ENCODE data around the gene PFDN2. TPM values are rescaled to one million over a fixed set of nuclear protein-coding genes. Genes with fewer than 3 reads are reported as not detected.
"Not testable (repeated sequence)": the region's sequence is repeated elsewhere in the genome, so short reads cannot be mapped to it uniquely, and the experiment has no call there.

PFDN2 gene
- total RNA-seq, 1 donor from 2014 or later, result 132 TPM

DNA sequence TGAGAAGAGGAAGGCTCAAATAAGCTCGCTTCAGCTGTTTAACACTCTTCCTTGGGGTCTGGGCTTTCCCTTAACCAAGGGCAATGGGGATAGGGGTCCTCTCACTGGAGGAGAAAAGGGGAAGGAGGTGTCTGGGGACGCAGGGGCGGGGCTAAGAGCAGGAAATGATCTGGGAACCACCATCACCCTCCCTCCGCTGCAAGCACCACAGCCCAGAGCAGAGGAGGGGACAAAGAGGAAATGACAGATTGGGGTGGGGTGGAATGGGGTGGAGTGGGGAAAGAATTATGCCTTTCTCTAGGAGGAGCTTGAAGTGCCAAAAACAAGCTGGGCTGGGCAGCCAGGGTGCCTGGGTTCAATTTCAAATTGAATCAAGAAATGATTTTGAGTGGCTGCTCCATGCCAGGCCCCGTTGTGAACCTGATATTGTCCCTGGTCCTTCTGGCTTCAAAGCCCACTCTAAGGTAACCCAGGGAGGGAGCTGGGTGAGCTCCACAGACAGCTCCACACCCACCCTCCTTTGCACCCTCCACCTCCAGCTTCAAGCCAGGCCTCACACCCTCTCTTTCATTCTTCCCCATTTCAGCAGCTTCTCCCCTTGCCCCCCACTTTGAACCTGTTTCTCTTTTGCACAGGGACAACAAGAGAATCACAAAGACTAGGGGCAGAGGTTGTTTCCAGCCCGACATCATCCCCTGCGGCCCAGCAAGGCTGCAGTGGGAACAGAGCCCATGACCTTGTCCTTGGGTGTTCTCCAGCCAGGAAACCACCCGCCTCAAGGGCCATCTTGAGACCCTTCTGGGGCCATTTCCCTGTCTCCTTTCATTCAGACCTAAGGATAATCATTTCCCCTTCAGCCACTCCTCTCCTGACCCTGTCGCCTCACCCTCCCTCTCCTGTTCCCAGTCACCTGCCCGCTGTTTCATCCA lies 49.3 kb downstream of the PFDN2 start:
- no peak for DNase-seq (ENCODE audit: low read depth)
- H3K27me3 ChIP-seq (ENCODE audit: control insufficient read depth, insufficient read depth, low read length), result no peaks in the 10 kb centered on the region
- TF ChIP-seq, protein P1, sequence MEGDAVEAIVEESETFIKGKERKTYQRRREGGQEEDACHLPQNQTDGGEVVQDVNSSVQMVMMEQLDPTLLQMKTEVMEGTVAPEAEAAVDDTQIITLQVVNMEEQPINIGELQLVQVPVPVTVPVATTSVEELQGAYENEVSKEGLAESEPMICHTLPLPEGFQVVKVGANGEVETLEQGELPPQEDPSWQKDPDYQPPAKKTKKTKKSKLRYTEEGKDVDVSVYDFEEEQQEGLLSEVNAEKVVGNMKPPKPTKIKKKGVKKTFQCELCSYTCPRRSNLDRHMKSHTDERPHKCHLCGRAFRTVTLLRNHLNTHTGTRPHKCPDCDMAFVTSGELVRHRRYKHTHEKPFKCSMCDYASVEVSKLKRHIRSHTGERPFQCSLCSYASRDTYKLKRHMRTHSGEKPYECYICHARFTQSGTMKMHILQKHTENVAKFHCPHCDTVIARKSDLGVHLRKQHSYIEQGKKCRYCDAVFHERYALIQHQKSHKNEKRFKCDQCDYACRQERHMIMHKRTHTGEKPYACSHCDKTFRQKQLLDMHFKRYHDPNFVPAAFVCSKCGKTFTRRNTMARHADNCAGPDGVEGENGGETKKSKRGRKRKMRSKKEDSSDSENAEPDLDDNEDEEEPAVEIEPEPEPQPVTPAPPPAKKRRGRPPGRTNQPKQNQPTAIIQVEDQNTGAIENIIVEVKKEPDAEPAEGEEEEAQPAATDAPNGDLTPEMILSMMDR (IDR thresholded peaks at IDR 0.05; ENCODE audit: insufficient read depth, low read length, poor library complexity, severe bottlenecking), result no peak
- H3K36me3 ChIP-seq (ENCODE audit: control insufficient read depth, insufficient read depth, low read length), result no peaks in the 10 kb centered on the region
- H3K4me3 ChIP-seq (ENCODE audit: low read depth, low read length), result no peak overlapping the region

DNA sequence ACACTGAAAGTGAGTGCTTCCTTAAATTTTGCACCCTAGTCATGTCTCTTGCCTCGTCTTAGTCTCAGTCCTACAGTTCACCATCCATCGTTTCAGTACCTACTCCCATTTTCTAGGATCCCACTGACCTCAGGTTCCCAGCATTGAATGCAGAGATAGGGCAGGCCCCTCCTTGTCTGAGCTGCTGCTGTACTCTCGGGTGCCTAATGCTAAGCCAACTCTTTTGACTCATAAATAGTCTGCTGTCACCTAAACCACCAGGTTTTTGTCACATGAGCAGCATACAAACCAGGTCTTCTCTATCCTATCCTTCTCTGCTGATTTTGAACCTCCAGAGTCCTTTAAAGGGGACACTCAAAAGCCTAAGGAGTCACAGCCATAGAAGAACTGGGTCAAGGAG lies 51.1 kb downstream of the PFDN2 start:
- Histone ChIP-seq H3K27me3 (ENCODE audit: control insufficient read depth, insufficient read depth, low read length) (no peaks in the 10 kb centered on the region), H3K4me3 (ENCODE audit: low read depth, low read length) (no peak overlapping the region), H3K36me3 (ENCODE audit: control insufficient read depth, insufficient read depth, low read length) (no peaks in the 10 kb centered on the region)
- DNase-seq (ENCODE audit: low read depth), result no peak
- TF ChIP-seq, protein P1 (IDR thresholded peaks at IDR 0.05; ENCODE audit: insufficient read depth, low read length, poor library complexity, severe bottlenecking), result no peak

DNA sequence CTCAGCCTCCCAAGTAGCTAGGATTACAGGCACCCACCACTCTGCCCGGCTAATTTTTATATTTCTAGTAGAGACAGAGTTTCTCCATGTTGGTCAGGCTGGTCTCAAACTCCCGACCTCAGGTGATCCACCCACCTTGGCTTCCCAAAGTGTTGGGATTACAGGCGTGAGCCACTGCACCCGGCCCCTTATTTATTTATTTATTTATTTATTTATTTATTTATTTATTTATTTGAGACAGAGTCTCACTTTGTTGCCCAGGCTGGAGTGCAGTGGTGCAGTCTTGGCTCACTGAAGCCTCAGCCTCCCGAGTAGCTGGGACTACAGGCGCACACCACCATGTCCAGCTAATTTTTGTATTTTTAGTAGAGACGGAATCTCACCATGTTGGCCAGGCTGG lies 52.2 kb downstream of the PFDN2 start:
- not testable (repeated sequence) for DNase-seq (ENCODE audit: low read depth); H3K27me3 ChIP-seq (ENCODE audit: control insufficient read depth, insufficient read depth, low read length); H3K36me3 ChIP-seq (ENCODE audit: control insufficient read depth, insufficient read depth, low read length); H3K4me3 ChIP-seq (ENCODE audit: low read depth, low read length)

DNA sequence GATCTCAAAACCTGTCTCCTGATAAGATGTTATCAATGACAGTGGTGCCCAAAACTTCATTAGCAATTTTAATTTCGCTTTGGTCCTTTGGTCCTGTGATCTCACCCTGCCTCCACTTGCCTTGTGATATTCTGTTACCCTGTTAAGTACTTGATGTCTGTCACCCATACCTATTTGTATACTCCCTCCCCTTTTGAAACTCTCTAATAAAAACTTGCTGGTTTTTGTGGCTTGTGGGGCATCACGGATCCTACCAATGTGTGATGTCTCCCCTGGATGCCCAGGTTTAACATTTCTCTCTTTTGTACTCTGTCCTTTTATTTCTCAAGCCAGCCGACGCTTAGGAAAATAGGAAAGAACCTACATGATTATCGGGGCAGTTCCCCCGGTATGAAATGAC lies 53.9 kb downstream of the PFDN2 start:
- not testable (repeated sequence) for H3K4me3 ChIP-seq (ENCODE audit: low read depth, low read length); DNase-seq (ENCODE audit: low read depth); H3K36me3 ChIP-seq (ENCODE audit: control insufficient read depth, insufficient read depth, low read length); H3K27me3 ChIP-seq (ENCODE audit: control insufficient read depth, insufficient read depth, low read length)

DNA sequence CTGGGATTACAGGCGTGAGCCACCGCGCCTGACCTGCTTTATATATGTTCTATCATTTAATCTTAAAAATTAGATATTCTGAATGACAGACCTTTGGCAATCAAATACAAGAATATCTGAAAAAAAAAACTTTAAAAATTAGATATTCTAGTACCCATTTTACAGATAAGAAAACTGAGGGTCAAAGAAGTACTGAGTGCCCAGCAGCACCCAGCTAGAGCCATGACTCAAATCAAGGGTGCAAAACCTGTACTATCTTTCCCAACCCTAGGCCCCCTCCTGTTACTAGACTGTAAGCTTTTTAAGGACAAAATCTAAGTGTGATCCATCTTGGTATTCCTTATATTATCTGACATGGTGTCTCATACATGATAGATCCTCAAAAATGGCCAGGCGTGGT lies 56.4 kb downstream of the PFDN2 start:
- TF ChIP-seq, protein P1 (IDR thresholded peaks at IDR 0.05; ENCODE audit: insufficient read depth, low read length, poor library complexity, severe bottlenecking), result no peak
- DNase-seq (ENCODE audit: low read depth), result no peak
- H3K4me3 ChIP-seq (ENCODE audit: low read depth, low read length), result no peak overlapping the region
- H3K27me3 ChIP-seq (ENCODE audit: control insufficient read depth, insufficient read depth, low read length), result no peaks in the 10 kb centered on the region
- H3K36me3 ChIP-seq (ENCODE audit: control insufficient read depth, insufficient read depth, low read length), result no peaks in the 10 kb centered on the region

DNA sequence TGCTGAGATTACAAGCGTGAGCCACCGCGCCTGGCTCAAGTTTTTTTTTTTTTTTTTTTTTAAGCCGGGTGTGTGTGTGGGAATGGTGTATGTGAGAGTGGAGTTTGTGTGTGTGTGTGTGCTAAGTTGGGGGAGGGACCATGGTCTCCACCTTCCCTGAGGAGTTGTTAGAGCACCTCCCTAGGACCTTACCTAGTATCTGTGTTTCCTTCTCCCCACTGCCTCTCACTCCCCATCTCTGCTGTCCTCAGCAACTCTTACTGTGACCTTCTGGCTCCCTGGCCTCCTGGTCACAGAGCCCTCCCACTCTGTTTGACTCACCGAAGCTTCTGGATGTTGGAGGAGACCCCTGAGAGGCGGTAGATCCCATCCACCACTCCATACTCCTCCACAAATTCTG lies 58.5 kb downstream of the PFDN2 start:
- DNase-seq (ENCODE audit: low read depth), result no peak
- TF ChIP-seq, protein P1 (IDR thresholded peaks at IDR 0.05; ENCODE audit: insufficient read depth, low read length, poor library complexity, severe bottlenecking), result no peak
- H3K4me3 ChIP-seq (ENCODE audit: low read depth, low read length), result no peak overlapping the region
- no peaks in the 10 kb centered on the region for H3K27me3 ChIP-seq (ENCODE audit: control insufficient read depth, insufficient read depth, low read length)
- H3K36me3 ChIP-seq (ENCODE audit: control insufficient read depth, insufficient read depth, low read length), result no peaks in the 10 kb centered on the region

DNA sequence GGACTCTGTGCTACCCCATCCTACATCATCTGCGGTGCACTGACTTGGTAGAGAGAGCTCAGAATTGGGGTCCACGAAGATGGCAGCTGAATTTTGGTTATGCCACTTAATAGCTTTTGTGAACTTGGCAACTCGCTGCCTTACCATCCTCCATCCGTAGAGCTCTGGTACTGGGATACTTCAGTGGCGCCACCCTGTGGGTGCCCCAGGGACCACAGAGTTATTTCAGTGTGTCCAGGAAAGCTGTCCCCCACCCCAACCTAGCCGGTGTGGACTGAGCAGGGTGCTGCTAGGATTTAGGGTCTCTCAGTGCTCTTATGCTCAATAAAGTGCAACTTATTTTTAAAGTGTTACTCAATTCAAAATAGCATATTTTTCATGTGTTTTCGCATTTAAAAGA lies 63.0 kb downstream of the PFDN2 start:
- no peak for DNase-seq (ENCODE audit: low read depth)
- Histone ChIP-seq H3K27me3 (ENCODE audit: control insufficient read depth, insufficient read depth, low read length) (no peaks in the 10 kb centered on the region), H3K36me3 (ENCODE audit: control insufficient read depth, insufficient read depth, low read length) (no peaks in the 10 kb centered on the region), H3K4me3 (ENCODE audit: low read depth, low read length) (no peak overlapping the region)
- TF ChIP-seq, protein P1 (IDR thresholded peaks at IDR 0.05; ENCODE audit: insufficient read depth, low read length, poor library complexity, severe bottlenecking), result peak; percentile 2

All from kidney epithelial cell (primary cell).